NCI-H226 (cell line): ENCODE data around the gene SZT2.
"Not testable (repeated sequence)": the region's sequence is repeated elsewhere in the genome, so short reads cannot be mapped to it uniquely, and the experiment has no call there.

Experiments
- DNase-seq: peaks from one replicate; pipeline ENCODE4 v3.0.0-alpha.2; 2015

SZT2 gene

GRCh38 chr1:43444151-43444828 is 54.6 kb downstream of the SZT2 start:
- DNase-seq = no peak

- DNase-seq = peak; percentile 61
These were observed 55.1 kb downstream of the SZT2 start for GRCh38 chr1:43444836-43445235.

- no peak for DNase-seq
These were observed 56.1 kb downstream of the SZT2 start for GRCh38 chr1:43445606-43446387.

- no peak for DNase-seq
These were observed 56.7 kb downstream of the SZT2 start for GRCh38 chr1:43446388-43446740.

GRCh38 chr1:43446881-43447835 is 57.5 kb downstream of the SZT2 start:
- no peak for DNase-seq

- no peak for DNase-seq
These were observed 58.4 kb downstream of the SZT2 start for GRCh38 chr1:43447891-43448708.

- DNase-seq = no peak
These were observed 59.4 kb downstream of the SZT2 start for GRCh38 chr1:43448955-43449707.

GRCh38 chr1:43449708-43450069 is 60.0 kb downstream of the SZT2 start:
- DNase-seq = no peak

- no peak for DNase-seq
These were observed 60.7 kb downstream of the SZT2 start for GRCh38 chr1:43450251-43450941.

GRCh38 chr1:43451157-43451591 is 61.5 kb downstream of the SZT2 start:
- no peak for DNase-seq

GRCh38 chr1:43451701-43452532 is 62.2 kb downstream of the SZT2 start:
- DNase-seq = no peak

- DNase-seq = peak; percentile 88
These were observed 63.2 kb downstream of the SZT2 start for GRCh38 chr1:43452789-43453441.

GRCh38 chr1:43453442-43454269 is 64.0 kb downstream of the SZT2 start, which contains the start of gene HYI:
TSS of gene HYI (minus strand) at chr1:43453931. CDS start at chr1:43453793, 138 bp downstream.
- DNase-seq = peak; percentile 93

- peak; percentile 80 for DNase-seq
These were observed 64.7 kb downstream of the SZT2 start for GRCh38 chr1:43454270-43455011.

- DNase-seq = no peak
These were observed 65.7 kb downstream of the SZT2 start for GRCh38 chr1:43455213-43455889.

GRCh38 chr1:43458379-43458778 is 68.7 kb downstream of the SZT2 start:
- not testable (repeated sequence) for DNase-seq
